Measurements from ENCODE around the gene CA4. TPM values are rescaled to one million over a fixed set of nuclear protein-coding genes. Genes with fewer than 3 reads are reported as not detected.

Gene CA4
- total and polyA plus RNA-seq, 2 of the 8 experiments (the other 6 are each of a cell fraction or from before 2014, with no cell fraction given): 3.6 to 4.2 TPM

DNA sequence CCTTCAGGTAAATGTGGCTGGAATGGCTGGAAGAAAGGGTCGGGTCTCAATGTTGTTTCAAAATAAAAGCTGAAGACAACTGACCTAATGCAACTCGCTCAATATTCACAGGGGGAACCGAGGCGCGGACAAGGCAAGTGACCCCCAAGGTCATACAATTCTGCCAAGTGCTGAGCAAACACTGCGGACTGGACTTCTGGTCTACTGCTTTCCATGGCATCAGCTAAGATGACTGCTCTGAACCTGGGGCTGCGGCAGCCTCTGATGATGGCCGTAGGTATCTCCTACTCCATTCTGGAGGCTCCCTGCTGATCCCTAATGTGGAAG lies 21.9 kb downstream of the CA4 start (continued):
- TF ChIP-seq MAFK (IDR thresholded peaks at IDR 0.05; ENCODE audit: low read depth, low read length) (no peak), KDM4A (IDR thresholded peaks at IDR 0.05; ENCODE audit: low read depth, low read length, severe bottlenecking) (no peak), EGR1 (IDR thresholded peaks at IDR 0.05; ENCODE audit: borderline replicate concordance, low read depth, low read length) (no peak), CHD1 (IDR thresholded peaks at IDR 0.05; ENCODE audit: low read depth, low read length) (no peak)
